ENCODE data around the gene SNRNP40.
"Not testable (repeated sequence)": the region's sequence is repeated elsewhere in the genome, so short reads cannot be mapped to it uniquely, and the experiment has no call there.

SNRNP40 gene

GRCh38 chr1:31287791-31288190 is 8.8 kb downstream of the SNRNP40 start:
- not testable (repeated sequence) for FAIRE-seq; DNase-seq (ENCODE audit: low spot score)

DNA sequence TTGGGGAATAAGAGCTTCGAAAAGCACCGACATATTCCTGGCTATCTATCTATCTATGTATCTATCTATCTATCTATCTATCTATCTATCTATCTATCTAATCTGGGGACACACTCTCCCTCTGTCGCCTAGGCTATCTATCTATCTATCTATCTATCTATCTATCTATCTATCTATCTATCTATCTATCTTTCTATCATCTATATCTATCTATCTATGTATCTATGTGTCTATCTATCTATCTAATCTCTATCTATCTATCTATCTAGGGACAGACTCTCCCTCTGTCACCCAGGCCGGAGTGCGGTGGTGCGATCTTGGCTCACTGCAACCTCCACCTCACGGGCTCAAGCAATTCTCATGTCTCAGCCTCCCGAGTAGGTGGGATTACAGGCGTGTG is 14.2 kb downstream of the SNRNP40 start:
- DNase-seq (ENCODE audit: low spot score); FAIRE-seq: not testable (repeated sequence)

GRCh38 chr1:31273619-31274018 is 23.0 kb downstream of the SNRNP40 start:
- DNase-seq (ENCODE audit: low spot score) = no peak
- FAIRE-seq = no peak

- FAIRE-seq (no peak), DNase-seq (ENCODE audit: low spot score) (no peak)
Measured at GRCh38 chr1:31272369-31272768, 24.2 kb downstream of the SNRNP40 start.

GRCh38 chr1:31266547-31266946 is 30.0 kb downstream of the SNRNP40 start:
- FAIRE-seq (no peak), DNase-seq (ENCODE audit: low spot score) (no peak)

GRCh38 chr1:31264790-31265386 is 31.7 kb downstream of the SNRNP40 start:
- no peak for FAIRE-seq

GRCh38 chr1:31263408-31263807 is 33.2 kb downstream of the SNRNP40 start:
- DNase-seq (ENCODE audit: low spot score) (no peak), FAIRE-seq (no peak)

More at GRCh38 chr1:31264790-31265386, 31.7 kb downstream of the SNRNP40 start:
- DNase-seq (ENCODE audit: low spot score) = no peak

DNA sequence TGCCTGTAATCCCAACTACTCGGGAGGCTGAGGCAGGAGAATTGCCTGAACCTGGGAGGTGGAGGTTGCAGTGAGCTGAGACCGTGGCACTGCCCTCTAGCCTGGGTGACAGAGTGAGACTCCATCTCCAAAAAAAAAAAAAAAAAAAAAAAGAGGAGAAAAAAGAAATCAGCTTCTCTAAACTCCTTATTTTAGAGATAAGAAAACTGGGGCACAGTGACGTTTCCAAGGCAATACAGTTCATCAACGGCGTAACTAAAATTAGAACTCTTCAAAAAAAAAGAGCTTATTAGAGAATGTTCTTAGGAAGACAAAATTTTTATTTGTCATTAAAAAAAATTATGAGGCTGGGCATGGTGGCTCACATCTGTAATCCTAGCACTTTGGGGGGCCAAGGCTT is 34.2 kb downstream of the SNRNP40 start:
- DNase-seq (ENCODE audit: low spot score); FAIRE-seq: not testable (repeated sequence)

GRCh38 chr1:31261916-31262315 is 34.7 kb downstream of the SNRNP40 start:
- FAIRE-seq (no peak), DNase-seq (ENCODE audit: low spot score) (no peak)

DNA sequence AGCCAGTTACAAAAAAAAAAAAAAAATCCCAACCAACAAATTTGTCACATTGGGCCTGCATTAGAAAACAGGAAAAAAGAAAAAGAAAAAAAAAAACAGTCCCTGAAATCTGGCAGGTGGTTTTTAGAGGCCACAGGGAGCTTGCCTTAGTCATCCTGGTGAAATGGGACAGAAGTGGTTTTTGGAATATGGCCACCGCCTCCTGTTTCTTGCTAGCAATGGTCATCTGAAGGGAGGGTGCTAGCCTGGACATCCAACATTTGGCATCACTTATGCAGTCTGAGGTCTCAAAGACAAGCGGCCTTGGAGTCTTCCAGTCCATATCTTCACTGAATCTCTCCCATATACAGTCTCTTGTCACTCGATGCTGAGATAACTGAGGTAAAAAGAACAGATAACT is 36.8 kb downstream of the SNRNP40 start:
- no peak for DNase-seq (ENCODE audit: low spot score)
- FAIRE-seq = no peak

GRCh38 chr1:31258581-31258980 is 38.0 kb downstream of the SNRNP40 start:
- FAIRE-seq (no peak), DNase-seq (ENCODE audit: low spot score) (no peak)

DNA sequence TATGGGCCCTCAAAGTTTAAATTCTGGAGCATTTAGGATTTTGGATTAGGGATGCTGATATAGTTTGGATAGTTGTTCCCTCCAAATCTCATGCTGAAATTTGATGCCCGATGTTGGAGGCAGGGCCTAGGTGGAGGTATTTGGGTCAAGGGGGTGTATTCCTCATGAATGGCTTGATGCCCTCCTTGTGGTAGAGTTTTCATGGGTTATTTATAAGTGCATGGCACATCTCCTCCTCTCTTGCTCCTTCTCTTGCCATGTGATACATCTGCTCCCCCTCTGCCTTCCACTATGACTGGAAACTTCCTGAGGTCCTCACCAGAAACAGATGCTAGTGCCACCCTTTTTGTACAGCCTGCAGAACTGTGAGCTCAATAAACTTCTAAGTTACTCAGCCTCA is 39.4 kb downstream of the SNRNP40 start:
- no peak for DNase-seq (ENCODE audit: low spot score)
- FAIRE-seq = no peak

DNA sequence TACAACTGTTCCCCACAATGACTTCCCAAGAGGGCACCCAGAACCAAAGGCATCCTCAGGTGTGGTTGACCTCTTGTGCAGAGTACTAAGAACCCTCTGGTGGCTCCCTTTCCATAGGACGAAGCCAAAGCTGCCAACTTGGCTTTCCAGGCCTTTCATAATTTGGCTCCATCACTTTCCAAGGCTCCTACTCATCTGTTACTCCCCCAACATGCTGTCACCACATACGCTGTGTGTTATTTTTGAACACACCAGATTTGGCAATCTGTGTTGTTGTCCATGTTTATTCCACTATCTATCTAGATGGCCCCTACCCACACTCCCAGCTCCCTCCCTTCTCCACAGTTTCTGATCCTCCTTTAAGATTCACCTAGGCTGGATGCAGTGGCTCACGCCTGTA is 46.7 kb downstream of the SNRNP40 start:
- no peak for FAIRE-seq
- DNase-seq (ENCODE audit: low spot score) = no peak

GRCh38 chr1:31248276-31248675 is 48.3 kb downstream of the SNRNP40 start:
- DNase-seq (ENCODE audit: low spot score) (no peak), FAIRE-seq (no peak)

- no peak for DNase-seq (ENCODE audit: low spot score)
- no peak for FAIRE-seq
Measured at GRCh38 chr1:31244326-31244725, 52.3 kb downstream of the SNRNP40 start.

- no peak for DNase-seq (ENCODE audit: low spot score)
Measured at GRCh38 chr1:31243501-31244286, 52.9 kb downstream of the SNRNP40 start.

GRCh38 chr1:31241321-31241720 is 55.3 kb downstream of the SNRNP40 start:
- DNase-seq (ENCODE audit: low spot score) = no peak

More at GRCh38 chr1:31243501-31244286, 52.9 kb downstream of the SNRNP40 start:
- FAIRE-seq = no peak

GRCh38 chr1:31239653-31240241 is 56.8 kb downstream of the SNRNP40 start, which contains the start of gene NKAIN1:
Gene NKAIN1 (minus strand): TSS chr1:31239887. CDS start chr1:31239547, 340 bp downstream.
- peak; percentile 69 for DNase-seq (ENCODE audit: low spot score)
- FAIRE-seq = peak; percentile 32

More at GRCh38 chr1:31241321-31241720, 55.3 kb downstream of the SNRNP40 start:
- no peak for FAIRE-seq

- DNase-seq (ENCODE audit: low spot score) = peak; percentile 38
- FAIRE-seq = no peak
Measured at GRCh38 chr1:31238986-31239613, 57.5 kb downstream of the SNRNP40 start.

DNA sequence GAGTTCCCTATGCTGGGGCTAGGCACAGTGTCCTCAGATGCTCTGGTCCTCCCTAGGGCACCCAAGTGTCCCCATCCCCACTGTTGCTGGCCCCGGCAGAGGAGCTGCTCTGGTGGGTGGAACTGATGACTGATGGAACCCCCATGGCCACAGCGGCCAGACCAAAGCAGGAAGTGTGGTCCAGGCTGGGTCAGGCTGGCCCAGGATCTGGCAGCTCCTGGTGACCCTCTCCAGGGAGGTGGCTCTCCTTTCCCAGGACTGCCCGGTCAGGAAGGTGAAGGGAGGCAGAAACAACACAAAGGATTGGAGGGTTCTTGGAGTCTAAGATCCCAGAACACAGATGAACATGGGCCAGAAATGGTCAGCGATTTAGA is 58.0 kb downstream of the SNRNP40 start:
- DNase-seq (ENCODE audit: low spot score) = no peak
- FAIRE-seq = peak; percentile 55

DNA sequence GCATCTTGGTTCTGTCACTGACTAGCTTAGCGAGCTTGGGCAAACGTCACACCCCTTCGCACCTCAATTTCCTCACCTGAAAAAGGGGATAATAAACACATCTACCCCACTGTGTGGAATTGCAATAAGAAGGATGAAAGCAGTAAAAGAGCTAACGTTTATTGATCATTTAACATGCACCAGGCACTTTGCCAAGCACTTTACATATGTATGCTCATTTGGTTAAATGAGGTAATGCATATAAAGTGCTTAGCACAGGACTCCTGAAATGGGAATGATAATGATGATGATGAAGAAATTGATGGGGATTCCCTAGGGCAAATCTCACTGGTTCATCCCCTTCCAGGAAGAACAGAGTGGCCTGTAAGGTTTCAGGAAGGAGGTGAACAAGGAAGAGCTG is 61.7 kb downstream of the SNRNP40 start:
- DNase-seq (ENCODE audit: low spot score) (no peak), FAIRE-seq (no peak)

Data from urothelium cell line (cell line).